ENCODE measurements around the gene PDX1.

Gene PDX1

DNA sequence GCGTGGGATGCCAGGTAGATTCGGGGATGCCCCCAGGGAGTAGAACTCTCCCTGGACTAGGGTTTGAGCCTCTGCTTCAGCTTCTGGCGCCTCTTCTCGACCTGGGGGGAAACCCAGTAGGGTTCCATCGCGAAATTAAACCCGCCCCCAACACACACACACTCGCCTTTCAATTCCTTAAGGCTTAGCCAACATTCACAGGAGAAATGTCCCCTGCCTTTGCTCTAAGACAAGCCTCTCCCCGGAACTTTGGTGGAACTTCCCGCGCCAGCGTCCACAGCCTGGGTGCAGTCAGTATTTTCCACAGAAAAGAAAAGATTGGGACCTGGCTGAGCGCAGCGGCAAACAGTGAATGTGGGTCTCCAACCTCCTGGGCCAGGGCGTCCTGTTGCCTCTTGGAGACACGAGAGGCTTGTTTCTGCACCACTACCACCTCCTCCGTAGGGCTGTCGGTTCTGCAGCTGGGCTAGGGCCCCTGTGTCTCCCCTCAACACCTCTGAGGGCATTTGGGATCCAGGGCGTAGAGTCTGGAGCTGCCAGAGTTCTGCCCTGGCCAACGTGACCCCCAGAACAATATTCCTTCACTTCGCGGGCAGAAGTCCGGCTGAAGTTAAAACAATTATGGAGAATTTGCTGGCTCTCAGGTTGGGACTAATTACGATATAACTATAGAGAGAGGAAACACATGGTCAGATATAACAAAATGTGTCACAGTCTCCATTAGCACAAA lies 3.2 kb downstream of the PDX1 start:
- no peak for DNase-seq (ENCODE audit: low spot score)

- DNase-seq (ENCODE audit: low spot score): no peak
These were observed 4.2 kb downstream of the PDX1 start for GRCh38 chr13:27923794-27924528.

DNA sequence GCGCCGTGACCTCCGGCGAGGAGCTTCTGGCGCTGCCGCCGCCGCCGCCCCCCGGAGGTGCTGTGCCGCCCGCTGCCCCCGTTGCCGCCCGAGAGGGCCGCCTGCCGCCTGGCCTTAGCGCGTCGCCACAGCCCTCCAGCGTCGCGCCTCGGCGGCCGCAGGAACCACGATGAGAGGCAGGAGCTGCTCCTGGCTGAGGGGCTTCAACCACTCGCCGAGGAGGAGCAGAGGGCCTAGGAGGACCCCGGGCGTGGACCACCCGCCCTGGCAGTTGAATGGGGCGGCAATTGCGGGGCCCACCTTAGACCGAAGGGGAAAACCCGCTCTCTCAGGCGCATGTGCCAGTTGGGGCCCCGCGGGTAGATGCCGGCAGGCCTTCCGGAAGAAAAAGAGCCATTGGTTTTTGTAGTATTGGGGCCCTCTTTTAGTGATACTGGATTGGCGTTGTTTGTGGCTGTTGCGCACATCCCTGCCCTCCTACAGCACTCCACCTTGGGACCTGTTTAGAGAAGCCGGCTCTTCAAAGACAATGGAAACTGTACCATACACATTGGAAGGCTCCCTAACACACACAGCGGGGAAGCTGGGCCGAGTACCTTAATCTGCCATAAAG lies 4.8 kb downstream of the PDX1 start:
- no peak for DNase-seq (ENCODE audit: low spot score)

- no peak for DNase-seq (ENCODE audit: low spot score)
These were observed 5.6 kb downstream of the PDX1 start for GRCh38 chr13:27925220-27925991.

- no peak for DNase-seq (ENCODE audit: low spot score)
These were observed 7.0 kb downstream of the PDX1 start for GRCh38 chr13:27926644-27927434.

GRCh38 chr13:27927444-27928352 lies 7.9 kb downstream of the PDX1 start:
- no peak for DNase-seq (ENCODE audit: low spot score)

GRCh38 chr13:27928353-27928804 lies 8.6 kb downstream of the PDX1 start:
- no peak for DNase-seq (ENCODE audit: low spot score)

GRCh38 chr13:27928805-27929753 lies 9.3 kb downstream of the PDX1 start:
- no peak for DNase-seq (ENCODE audit: low spot score)

- DNase-seq (ENCODE audit: low spot score): no peak
These were observed 10.1 kb downstream of the PDX1 start for GRCh38 chr13:27929868-27930267.

DNA sequence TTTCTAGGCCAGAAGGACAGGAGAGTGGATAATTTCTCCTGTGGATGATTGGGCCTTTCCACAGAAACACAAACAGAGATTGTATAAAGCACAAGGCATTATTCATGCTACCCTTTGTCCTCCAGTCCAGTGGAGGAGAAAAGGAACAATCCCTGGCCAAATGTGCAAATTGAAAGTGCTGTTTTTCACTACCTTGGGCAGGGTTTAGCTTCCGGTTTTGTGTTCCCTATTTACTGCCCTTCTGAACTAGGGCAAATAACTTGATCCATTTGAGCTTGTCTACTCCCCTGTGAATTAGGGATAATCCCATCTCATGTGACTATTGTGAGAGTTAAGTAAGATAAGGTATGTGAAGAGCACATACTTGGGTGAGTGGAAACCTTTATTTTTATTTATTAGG lies 13.3 kb downstream of the PDX1 start:
- no peak for DNase-seq (ENCODE audit: low spot score)

DNA sequence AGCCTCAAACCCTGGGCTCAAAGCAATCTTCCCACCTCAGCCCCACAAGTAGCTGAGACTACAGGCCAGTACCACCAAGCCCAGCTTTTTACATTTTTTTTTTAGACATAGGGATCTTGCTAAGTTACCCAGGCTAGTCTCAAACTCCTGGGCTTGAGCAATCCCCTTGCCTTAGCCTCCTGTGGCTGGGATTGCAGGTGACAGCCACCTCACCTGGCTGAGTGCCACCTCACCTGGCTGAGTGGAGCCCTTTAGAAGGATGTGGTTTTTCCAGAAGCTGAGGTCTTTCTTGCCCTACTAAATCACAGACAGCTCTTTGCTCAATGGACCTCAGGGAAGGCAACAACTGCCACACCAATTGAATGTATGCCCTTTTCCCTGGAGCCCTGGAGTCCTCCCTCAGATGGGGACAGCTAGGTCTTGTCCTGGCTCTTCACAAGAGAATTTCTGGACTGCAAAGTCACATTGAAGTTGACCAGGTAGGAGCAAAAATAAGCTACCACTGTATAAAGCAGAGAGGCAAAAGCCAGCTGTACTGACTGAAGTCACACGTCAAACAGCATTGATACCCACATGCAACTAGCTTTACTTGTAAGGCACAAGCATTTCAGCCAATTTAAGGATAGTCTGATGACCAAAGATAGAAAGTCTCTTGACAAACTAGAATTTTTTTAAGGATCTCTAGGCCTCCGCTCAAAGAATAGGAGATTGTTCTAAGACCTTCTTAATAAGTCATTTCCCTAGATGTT lies 14.0 kb downstream of the PDX1 start:
- no peak for DNase-seq (ENCODE audit: low spot score)

DNA sequence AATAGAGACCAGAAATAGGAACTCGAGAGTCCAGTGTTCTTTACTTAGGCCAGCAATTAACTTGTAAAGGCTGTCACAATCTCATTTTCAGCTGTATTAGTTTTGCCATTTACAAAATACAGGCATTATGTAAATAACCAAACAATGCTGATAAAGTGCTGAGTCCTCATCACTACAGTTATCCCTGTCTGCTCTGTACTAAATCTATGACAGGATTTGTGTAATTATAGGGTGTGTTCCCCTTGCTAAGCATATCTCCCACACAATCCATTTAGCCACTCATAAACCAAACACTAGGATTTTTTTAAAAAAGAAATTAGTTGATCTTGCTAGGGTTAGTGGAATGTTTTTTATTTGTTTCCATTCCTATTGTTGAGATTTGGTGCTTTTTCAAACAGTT lies 23.2 kb downstream of the PDX1 start:
- DNase-seq (ENCODE audit: low spot score): no peak

GRCh38 chr13:27952876-27953675 lies 33.3 kb downstream of the PDX1 start:
- DNase-seq (ENCODE audit: low spot score): no peak

DNA sequence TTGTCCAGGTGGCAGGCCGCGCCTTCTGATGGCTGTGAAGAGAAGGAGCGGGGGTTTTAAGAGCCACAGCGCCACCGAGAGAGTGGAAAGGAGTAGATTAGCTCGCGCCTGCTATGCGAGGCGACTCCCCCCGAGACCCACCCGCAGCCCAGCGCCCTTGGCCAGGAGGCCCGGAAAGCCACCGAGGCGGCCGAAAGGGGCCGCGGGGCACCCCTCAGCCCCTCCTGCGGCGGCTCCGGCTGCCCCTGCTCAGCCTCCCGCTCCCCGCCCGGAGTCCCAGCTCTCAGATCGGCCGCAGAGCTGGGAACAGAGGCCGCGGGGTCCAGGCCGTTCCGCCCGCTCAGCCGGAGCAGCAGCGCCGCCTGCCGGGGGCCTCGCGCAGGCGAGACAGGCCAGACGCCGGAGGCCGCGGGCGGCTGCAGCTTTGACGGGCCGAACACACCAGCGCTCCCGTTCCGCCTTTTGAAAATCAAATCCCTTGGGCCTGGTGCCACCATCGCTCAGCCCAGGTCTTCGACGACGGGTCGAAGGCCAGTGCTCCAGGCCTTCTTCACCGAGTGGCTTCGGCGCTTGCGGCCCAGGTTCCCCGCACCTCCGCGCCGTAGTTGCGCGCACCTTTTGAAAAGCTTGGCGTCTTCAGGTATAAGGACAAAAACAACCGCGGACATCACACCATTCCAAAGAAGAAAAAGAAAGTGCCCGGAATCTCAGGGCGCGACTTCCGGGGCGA lies 34.0 kb downstream of the PDX1 start:
- peak; percentile 85 for DNase-seq (ENCODE audit: low spot score)

GRCh38 chr13:27954406-27954851 lies 34.6 kb downstream of the PDX1 start:
- DNase-seq (ENCODE audit: low spot score): no peak

- DNase-seq (ENCODE audit: low spot score): no peak
These were observed 35.3 kb downstream of the PDX1 start for GRCh38 chr13:27955014-27955591.
